Loucy (cell line): ENCODE measurements around the gene PPFIA1.

Experiments used
- CTCF ChIP-seq: fragments of 200-600 bp; sonication (generic); conservative IDR thresholded peaks from 2 replicates; pipeline ENCODE4 v1.5.1; 2014; ENCODE audit warnings: mild to moderate bottlenecking, antibody characterized with exemption, low read length
- EZH2phosphoT487 ChIP-seq: fragments of 200-600 bp; IDR thresholded peaks from 2 replicates; pipeline ENCODE4 v1.6.1; 2018; ENCODE audit warnings: antibody characterized with exemption, mild to moderate bottlenecking, moderate library complexity, borderline replicate concordance

GRCh38 chr11:70428701-70429427, 158.4 kb downstream of the PPFIA1 start:
- TF ChIP-seq CTCF (no peak), EZH2phosphoT487 (no peak)
